HG02884 (cell line): Measurements from ENCODE around the gene PCSK7.
"Not testable (repeated sequence)": the region's sequence is repeated elsewhere in the genome, so short reads cannot be mapped to it uniquely, and the experiment has no call there.

Source experiments
- ATAC-seq: cut with Tn5 transposase; IDR thresholded peaks from one replicate; pipeline ENCODE4 v1.9.1; 2021; ENCODE audit warnings: mild to moderate bottlenecking, moderate library complexity; ENCODE audit not compliant: unreplicated experiment

The PCSK7 gene

GRCh38 chr11:117218133-117218915 lies 13.5 kb downstream of the PCSK7 start:
- no peak for ATAC-seq

GRCh38 chr11:117217141-117218084 lies 14.5 kb downstream of the PCSK7 start:
- no peak for ATAC-seq

- no peak for ATAC-seq
Observed at GRCh38 chr11:117214404-117215110, 17.3 kb downstream of the PCSK7 start.

DNA sequence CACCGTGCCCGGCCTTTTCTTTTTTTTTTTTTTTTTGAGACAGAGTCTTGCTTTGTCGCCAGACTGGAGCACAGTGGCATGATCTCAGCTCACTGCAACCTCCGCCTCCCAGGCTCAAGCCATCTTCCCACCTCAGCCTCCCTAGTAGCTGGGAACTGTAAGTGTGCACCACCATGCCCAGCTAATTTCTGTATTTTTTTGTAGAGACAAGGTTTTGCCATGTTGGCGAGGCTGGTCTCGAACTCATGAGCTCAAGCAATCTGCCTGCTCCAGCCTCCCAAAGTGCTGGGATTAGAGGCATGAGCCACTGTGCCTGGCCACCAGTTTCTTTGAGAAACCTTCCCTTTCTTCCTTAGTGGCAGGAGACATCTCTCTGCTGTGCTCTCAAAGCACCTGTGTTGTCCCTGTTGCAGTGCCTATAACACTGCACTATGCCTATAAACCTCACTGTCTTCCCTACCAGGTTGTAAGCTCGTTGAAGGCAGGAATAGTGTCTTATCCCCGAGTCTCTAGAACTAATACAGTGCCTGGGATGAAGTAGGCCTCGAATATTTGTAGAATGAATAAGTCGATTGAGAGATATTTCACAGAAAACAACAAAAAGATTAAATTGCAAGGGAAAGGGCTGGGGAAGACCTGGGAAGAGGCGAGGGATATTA lies 19.0 kb downstream of the PCSK7 start:
- ATAC-seq, result no peak

- no peak for ATAC-seq
Observed at GRCh38 chr11:117210620-117211019, 21.3 kb downstream of the PCSK7 start.

DNA sequence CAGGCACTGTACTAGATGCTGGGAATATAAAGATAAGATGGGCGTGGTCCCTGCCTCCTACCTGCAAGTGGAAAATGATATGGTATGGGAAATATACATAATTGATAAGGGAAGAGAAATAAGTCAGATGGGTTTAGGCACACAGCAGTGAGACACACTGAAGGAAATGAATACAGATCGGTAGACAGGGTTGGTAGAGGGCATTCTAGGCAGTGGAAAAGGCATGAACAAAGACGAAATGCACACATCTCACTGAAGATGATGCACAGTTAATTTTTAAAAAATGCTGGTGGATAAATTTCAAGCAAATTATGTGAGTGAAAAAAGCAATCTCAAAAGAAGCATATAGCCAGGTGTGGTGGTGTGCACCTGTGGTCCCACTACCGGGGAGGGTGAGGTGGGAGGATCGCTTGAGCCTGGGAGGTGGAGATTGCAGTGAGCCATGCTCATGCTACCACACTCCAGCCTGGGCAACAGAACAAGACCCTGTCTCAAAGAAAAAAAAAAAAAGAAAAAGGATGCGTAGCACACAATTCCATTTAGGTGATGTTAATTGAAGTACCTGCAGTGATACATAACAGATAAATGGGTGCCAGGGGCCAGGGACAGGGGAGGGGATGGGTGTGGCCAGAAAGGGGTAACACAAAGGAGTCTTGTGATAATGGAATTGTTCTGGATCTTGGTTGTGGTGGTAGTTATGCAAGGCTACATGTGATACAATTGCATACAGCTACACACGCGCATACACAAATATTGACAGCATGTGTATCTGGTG lies 22.3 kb downstream of the PCSK7 start:
- not testable (repeated sequence) for ATAC-seq

DNA sequence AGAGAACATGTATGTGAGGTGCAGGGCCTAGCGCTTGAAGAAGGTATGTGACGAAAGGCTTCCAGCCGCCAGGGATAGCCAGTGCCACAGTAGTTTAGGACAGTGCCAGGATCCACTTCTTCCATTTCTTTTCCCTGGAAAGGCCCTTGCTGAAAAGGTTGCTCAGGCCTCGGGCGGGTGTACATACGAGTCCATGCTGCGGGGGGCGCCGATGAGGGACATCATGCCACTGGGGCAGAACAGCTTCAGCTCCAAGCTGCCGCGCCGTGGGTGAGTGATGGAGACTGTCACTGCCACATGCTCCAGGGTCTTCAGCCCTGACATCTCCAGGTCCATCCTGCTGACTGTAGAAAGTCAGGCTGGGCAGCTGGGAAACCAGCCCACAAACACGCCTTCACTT lies 23.2 kb downstream of the PCSK7 start:
- not testable (repeated sequence) for ATAC-seq

DNA sequence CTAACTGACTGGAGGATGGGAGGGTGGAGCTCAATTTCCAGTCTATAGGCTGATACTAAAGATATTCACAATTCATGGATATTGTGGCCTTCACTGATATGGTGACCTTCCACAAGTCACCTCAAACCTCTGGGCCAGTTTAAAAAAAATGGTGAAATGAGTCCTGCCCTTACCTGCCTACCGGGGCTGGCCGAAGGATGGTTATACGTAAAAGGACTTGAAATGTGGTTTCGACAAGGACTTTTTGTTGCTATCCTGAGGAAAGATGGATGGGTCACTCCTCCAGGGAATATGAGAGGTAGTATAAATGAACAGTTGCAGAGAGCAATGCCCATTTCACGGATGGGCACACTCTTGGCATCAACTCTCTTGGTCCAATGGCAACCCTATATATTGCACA lies 24.4 kb downstream of the PCSK7 start:
- not testable (repeated sequence) for ATAC-seq

DNA sequence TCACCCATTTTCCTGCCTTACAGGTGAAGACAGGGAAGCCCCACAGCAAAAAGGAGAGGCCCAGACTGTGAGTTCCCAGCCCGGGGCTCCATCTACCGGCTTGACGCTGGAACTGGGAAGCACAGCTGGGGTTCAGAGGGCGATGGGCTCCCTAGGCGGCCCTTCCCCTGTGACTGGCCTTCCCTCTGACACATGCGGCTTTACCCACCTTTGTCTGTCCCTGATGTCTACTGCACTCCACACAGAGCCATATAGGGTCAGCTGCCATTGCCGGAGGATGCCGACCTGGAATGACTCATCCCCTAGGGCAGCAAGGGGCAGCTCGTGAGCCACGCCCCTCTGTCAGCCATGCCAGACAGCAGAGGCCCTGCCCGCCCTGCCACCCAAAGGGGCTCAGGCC lies 25.0 kb downstream of the PCSK7 start:
- not testable (repeated sequence) for ATAC-seq

DNA sequence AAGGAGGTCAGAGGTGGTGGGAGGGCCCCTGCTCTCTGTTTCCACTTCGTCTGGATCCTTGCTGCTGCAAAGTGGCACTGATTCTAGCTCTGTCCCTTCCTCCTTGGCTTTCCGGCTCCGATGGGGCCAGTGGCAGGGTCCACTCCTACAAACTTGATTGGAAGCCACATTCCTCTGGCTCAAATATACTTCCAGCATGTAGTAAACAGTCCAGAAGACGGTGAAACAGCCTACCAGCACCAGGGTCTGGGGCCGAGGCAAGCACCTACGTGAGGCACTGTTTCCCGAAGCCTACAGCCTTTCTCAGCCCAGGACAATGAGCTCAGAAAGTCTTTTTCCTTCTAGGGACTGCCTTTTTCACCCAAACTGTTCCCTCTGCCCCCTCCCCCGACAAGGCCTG lies 25.8 kb downstream of the PCSK7 start:
- not testable (repeated sequence) for ATAC-seq

DNA sequence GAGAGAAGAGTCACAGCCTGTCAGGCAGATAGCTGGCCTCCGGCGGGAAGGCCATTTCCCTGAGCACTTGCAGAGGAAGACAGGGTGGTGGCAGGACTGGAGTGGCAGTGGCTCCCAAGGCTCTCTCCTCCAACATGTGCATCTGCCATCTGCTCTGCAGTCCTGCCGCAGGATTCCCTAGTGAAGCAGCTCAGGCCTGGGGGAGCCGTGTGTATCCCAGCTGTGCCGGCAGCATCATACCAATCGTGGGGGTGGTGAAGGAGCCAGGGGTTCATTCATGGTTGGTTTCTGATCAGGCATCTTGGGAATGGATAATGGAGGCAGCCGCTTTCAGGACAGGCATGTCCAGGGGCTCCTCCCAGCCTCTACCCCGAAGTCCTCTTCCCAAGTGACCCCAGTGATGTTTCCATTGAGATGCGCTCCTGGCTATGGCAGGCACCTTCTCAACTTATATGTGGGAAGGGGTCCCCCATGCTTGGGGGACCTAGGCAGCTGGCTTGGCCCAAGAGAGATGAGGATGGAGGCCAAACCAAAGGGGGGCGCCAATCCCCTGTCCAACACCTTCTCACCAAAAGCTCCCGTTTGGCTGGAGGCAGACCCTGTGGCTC lies 26.6 kb downstream of the PCSK7 start:
- ATAC-seq, result no peak

DNA sequence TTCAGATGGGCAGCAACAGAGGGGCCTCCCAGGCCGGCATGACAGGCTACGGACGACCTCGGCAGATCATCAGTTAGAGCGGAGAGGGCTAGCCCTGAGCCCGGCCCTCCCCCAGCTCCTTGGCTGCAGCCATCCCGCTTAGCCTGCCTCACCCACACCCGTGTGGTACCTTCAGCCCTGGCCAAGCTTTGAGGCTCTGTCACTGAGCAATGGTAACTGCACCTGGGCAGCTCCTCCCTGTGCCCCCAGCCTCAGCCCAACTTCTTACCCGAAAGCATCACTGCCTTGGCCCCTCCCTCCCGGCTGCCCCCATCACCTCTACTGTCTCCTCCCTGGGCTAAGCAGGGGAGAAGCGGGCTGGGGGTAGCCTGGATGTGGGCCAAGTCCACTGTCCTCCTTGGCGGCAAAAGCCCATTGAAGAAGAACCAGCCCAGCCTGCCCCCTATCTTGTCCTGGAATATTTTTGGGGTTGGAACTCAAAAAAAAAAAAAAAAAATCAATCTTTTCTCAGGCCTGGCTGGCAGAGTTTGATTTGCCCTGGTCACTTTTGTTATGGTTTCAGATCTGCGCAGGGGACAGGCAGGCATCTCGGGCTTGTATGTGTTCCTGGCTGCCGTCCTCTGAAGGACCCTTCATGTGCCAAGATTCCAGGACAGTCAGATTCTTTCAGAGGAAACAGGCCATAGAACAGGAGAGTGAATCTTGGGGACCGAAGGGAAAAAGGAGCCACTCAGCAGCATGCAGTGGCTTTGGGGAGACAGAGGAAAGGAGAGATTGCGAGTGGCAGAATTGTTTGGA lies 27.4 kb downstream of the PCSK7 start:
- ATAC-seq, result no peak

GRCh38 chr11:117203069-117203407 lies 28.8 kb downstream of the PCSK7 start:
- no peak for ATAC-seq

DNA sequence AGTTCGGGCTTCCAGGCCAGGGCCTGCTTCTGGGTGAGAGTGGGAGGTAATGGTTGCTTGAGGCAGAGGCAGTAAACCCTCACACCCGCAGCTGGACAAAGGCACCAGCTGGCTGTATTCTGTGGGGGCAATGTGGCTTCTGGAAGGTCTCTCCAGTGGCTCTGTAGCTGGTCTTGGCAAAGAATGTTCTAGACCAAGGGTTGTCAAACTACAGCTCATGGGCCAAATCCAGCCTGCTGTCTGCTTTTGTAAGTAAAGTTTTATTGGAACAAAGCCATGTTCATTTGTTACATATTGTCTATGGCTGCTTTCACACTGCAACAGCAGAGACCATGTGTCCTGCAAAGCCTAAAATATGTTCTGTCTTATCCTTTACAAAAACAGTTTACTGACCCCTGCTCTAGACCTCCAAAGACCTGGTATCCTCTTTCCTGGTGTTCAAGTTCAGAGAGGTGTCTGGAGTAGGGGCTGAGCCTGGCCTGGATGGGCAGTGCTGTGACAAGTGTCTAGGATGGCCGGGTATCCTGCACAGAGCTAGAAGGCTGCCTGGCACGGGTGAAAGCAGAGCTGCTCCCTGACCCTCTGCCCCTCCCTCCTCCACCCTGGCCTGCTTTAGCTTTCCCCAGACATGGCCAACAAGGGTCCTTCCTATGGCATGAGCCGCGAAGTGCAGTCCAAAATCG lies 29.3 kb downstream of the PCSK7 start:
- no peak for ATAC-seq

DNA sequence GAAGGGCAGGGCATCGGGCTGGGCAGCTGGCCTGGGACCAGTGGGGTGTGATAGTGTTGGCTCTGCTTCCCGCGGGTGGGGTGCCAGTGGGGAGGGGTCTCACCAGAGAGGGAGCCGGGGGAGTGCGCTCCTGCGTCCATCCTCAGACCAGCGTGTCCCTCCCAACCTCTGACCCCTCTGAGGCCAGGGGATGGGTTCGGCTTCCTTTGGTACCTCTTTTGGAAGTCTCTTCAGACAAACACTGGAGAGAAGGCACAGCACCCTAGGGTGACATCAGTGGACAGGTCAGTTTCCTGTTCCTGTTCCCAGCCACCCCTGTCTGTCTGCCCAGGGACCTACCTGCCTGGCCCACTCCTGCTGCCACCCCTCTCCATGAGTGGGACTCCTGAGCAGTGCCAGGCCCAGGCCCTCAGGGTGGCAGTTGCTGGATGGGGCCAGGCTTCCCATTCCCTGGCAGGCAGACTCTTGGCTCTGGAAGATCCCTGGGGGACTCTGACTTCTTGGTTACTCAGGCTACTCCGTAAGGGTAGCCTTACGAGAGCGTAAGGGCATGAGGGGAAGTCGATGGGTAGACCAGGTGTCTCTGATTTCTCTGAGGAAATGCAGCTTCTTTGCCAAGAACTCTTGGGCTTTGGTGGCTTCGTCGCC lies 30.1 kb downstream of the PCSK7 start:
- ATAC-seq, result no peak

- no peak for ATAC-seq
Observed at GRCh38 chr11:117200813-117201657, 30.8 kb downstream of the PCSK7 start.
